OCI-LY7 (cell line): ENCODE measurements around the gene JAK1.

Experiments used
- CTCF ChIP-seq: fragments of 200-600 bp; sonication (generic); conservative IDR thresholded peaks from 2 replicates; pipeline ENCODE4 v1.5.1; 2014; ENCODE audit warnings: mild to moderate bottlenecking, antibody characterized with exemption, low read length, moderate library complexity, mixed read lengths
- EZH2phosphoT487 ChIP-seq: fragments of 200-600 bp; sonication (generic); IDR thresholded peaks from 2 replicates; pipeline ENCODE4 v1.6.1; 2018; ENCODE audit warnings: low read depth, borderline replicate concordance, mild to moderate bottlenecking, mixed run types, antibody characterized with exemption, low read length, moderate library complexity, mixed read lengths

- TF ChIP-seq CTCF = no peak
- no peak for TF ChIP-seq EZH2phosphoT487
Measured at GRCh38 chr1:64996541-64997257, 30.4 kb upstream of the JAK1 start.
